ENCODE results near the gene USP35. TPM values are rescaled to one million over a fixed set of nuclear protein-coding genes. Genes with fewer than 3 reads are reported as not detected.

The USP35 gene
- total and polyA plus RNA-seq, 9 donors, result 8.0 to 18.6 (median 9.7) TPM

- TF ChIP-seq POLR2A (IDR thresholded peaks at IDR 0.05) (no peak), CTCF (IDR thresholded peaks at IDR 0.05) (no peak), EP300 (IDR thresholded peaks at IDR 0.05) (no peak)
- H3K36me3 ChIP-seq, result no peaks in the 10 kb centered on the region
- H3K4me1 ChIP-seq (ENCODE audit: insufficient read depth), result peaks cover 2% of the 10 kb centered on the region
- intact Hi-C loops (cut with DNase I), result no loop called here
- H3K27me3 ChIP-seq, result no peaks in the 10 kb centered on the region
- no peak for DNase-seq
- no peak overlapping the region for H3K27ac ChIP-seq
- no peaks in the 10 kb centered on the region for H3K9me3 ChIP-seq
- H3K4me3 ChIP-seq, result no peak overlapping the region
These were observed 48.8 kb downstream of the USP35 start for GRCh38 chr11:78237293-78238046.

GRCh38 chr11:78239781-78240180 lies 51.1 kb downstream of the USP35 start:
- Histone ChIP-seq H3K27me3 (no peaks in the 10 kb centered on the region), H3K27ac (no peak overlapping the region), H3K4me3 (no peak overlapping the region), H3K9me3 (no peaks in the 10 kb centered on the region), H3K4me1 (ENCODE audit: insufficient read depth) (no peaks in the 10 kb centered on the region), H3K36me3 (no peaks in the 10 kb centered on the region)
- intact Hi-C loops (cut with DNase I), result no loop called here
- no peak for TF ChIP-seq POLR2A (IDR thresholded peaks at IDR 0.05)
- TF ChIP-seq CTCF (IDR thresholded peaks at IDR 0.05), result no peak
- TF ChIP-seq EP300 (IDR thresholded peaks at IDR 0.05), result no peak
- no peak for DNase-seq
- WGBS, 3 donors, result 94 to 100% (median 98%) methylated on average over 1 of the region's 1 CpG

GRCh38 chr11:78241475-78241874 lies 52.8 kb downstream of the USP35 start:
- Histone ChIP-seq H3K27me3 (no peaks in the 10 kb centered on the region), H3K36me3 (no peaks in the 10 kb centered on the region), H3K27ac (no peak overlapping the region), H3K4me1 (ENCODE audit: insufficient read depth) (no peaks in the 10 kb centered on the region), H3K4me3 (no peak overlapping the region), H3K9me3 (peaks cover 0 to 5% of the 10 kb centered on the region in 2 donors)
- TF ChIP-seq CTCF (IDR thresholded peaks at IDR 0.05) (no peak), POLR2A (IDR thresholded peaks at IDR 0.05) (no peak), EP300 (IDR thresholded peaks at IDR 0.05) (no peak)
- intact Hi-C loops (cut with DNase I), result no loop called here
- no peak for DNase-seq

GRCh38 chr11:78244080-78244479 lies 55.4 kb downstream of the USP35 start:
- WGBS, 3 donors, result 40 to 67% (median 48%) methylated on average over 2 of the region's 2 CpGs
- TF ChIP-seq POLR2A (IDR thresholded peaks at IDR 0.05), result no peak
- no peak for TF ChIP-seq CTCF (IDR thresholded peaks at IDR 0.05)
- TF ChIP-seq EP300 (IDR thresholded peaks at IDR 0.05), result no peak

More at GRCh38 chr11:78244080-78244479, 55.4 kb downstream of the USP35 start:
- Histone ChIP-seq H3K9me3 (peaks cover 0 to 7% of the 10 kb centered on the region in 2 donors), H3K4me1 (ENCODE audit: insufficient read depth) (no peaks in the 10 kb centered on the region), H3K4me3 (no peak overlapping the region), H3K27me3 (no peaks in the 10 kb centered on the region), H3K36me3 (no peaks in the 10 kb centered on the region), H3K27ac (no peak overlapping the region)
- no peak for DNase-seq
- intact Hi-C loops (cut with DNase I), result no loop called here
